TTC549 (cell line): ENCODE data around the gene NR3C2.

Experiments
- FAIRE-seq: peaks from 2 replicates; lab custom pipeline; 2012; peaks lifted over from hg19 to GRCh38; lab: Jason Lieb, UNC

NR3C2 gene

DNA sequence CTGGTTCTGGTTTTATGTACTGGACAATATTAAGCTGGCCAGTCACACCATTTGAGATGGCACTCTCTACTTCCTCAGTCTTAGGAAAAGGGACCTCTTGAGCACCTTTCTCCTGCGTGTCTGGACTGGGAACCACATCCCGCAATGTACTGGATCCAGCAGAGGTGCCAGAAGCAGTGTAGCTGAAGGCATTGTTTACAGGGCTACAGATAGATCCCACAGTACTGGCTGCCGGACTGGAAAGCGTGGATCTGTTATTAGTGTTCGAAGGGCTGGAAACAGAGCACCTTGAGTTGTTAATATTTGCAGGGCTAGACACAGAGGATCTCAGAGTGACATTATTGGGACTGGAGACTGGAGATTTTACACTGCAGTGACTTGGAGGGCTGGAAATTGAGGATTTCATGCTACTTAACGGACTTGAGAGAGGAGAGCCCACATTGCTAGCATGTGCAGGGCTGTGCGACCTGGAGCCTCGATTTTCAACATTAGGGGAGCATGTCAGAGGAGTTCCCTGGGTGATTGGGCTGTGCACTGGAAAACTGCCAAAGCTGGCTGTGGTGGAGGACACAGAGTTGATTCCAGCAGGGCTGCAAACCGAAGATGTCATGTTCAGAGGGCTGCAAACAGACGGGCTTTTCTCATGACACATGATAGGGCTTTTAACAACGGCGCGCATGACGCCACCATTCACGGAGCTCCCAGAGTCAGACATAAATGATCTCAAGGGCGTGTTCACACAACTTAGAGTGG is 6.4 kb downstream of the NR3C2 start:
- FAIRE-seq, result no peak

DNA sequence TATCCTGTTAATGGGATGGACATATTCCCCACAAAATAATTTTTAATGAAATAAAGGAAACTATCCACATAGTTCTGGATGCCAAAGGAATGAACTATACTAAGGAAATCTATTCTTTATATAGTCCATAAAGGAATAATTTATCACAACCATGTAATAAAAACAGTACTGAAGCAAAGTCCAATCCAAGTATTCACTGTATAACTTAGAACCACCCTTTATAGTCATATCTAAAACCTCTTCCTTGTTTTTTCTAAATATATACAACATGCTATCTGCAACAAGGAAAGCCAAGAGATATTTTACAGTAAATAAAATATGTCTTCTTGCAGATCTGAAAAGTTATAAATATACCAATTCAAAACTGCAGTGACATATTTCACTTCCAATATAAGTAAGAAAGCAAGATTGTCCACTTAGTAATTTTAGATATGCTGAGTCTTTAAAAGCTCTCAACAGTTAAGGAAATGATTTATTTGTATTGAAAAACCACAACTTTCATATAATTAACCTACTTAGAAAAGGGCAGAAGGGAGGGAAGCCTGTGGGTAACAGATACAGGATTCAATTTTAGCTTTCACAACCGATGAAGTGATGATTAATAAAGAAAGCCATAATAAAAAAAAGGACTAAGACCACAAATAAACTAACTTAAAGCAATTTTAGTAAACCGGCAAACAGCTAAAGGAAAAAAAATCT is 8.0 kb downstream of the NR3C2 start:
- FAIRE-seq, result no peak

DNA sequence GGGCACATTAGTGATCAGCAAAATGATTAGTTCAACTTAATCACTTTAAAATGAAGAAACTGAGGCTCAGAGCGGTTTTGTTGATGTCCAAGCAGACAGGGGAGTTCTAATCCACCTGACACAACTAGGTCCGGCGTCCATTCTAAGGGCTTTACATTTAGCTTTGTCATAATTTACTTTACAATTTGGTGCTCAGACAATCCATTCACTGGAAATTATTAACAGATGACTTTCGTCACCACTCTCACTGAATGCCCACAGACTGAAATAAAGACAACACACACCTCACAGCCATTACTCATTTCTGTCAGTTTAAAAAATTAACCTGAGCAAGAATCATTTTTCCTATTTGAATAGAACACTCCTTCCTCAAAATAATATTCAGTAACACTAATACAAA is 10.8 kb downstream of the NR3C2 start:
- no peak for FAIRE-seq

- no peak for FAIRE-seq
These were observed 11.4 kb downstream of the NR3C2 start for GRCh38 chr4:148430854-148431253.

DNA sequence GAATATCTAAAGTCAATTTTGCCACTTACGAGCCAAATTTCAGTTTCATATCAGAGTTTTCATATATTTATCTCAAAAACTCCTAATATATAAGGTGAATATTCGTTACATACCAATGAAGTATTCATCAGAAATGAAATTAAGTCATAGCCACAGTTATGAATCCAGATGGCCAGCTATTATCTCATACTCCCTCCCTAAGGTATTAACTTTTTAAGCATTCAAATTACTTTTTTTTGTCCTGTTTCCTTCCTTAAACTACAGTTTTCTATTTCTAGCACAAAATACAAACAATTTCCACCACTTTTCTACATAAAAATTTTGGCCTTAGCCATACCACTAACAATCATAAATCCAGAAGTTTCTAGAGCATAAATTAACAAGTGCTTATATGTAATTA is 13.0 kb downstream of the NR3C2 start:
- FAIRE-seq, result no peak

- no peak for FAIRE-seq
These were observed 15.6 kb downstream of the NR3C2 start for GRCh38 chr4:148426643-148427042.

- FAIRE-seq, result no peak
These were observed 16.7 kb downstream of the NR3C2 start for GRCh38 chr4:148425327-148426110.

- FAIRE-seq, result no peak
These were observed 21.8 kb downstream of the NR3C2 start for GRCh38 chr4:148420397-148420796.

DNA sequence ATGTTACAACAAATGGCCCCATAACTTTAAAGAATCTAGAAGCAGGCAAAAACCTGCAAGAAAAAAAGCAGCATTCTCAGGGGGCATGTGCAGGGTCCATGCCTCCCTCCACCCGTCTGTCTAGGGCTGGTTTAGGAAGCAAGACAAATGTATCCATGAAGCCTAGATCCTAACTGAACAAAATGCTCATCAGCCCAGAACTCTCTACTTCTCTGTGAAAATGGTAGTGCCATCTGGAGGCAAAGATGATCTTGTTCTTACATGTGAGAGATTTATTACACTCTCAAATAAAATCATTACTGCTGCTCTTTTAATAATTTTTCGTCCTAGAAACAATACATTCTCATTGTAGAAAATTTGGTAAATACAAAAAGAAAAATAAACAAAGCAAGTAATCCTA is 26.7 kb downstream of the NR3C2 start:
- no peak for FAIRE-seq

DNA sequence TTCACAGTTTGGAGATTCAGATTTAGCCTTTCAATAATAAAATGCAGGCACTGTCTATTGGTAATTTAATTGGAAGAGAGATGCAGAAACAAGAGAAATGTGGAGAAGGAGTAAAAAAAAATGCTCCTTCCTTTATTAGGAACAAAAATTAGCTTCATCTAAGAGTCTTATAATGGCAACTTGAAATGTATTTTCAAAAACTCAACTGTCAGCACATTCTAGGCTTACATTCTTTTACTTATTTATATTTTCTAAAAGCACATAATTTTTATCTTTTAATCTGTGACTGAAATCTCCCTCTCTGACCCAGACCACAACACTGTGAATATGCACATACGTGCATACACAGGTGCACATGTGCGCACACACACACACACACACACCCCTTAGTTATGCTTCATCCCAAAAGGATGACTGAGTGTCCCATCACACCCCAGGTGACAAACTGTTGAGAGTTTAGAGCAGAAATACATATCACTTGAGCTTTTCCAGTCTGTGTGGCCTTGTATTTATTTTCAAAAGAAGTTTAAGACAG is 29.7 kb downstream of the NR3C2 start:
- no peak for FAIRE-seq

- FAIRE-seq, result no peak
These were observed 36.9 kb downstream of the NR3C2 start for GRCh38 chr4:148405161-148405893.

DNA sequence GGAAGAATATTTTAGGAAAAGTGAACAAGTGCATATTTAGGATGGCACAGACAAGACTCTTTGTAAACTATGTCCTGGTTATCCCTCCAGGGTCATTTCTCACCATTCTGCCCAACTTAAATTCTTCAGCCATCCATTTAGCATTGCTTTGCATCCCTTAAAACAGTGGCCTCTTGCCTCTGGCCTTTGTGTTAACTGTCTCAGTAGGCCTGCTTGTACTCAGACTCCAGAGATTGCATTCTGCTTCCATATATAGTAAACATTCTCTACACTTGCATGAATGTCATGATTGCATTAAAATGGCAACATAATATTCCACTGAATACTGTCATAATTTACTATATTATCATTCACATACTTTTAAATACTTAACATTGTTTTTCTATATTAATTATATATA is 43.2 kb downstream of the NR3C2 start:
- no peak for FAIRE-seq

DNA sequence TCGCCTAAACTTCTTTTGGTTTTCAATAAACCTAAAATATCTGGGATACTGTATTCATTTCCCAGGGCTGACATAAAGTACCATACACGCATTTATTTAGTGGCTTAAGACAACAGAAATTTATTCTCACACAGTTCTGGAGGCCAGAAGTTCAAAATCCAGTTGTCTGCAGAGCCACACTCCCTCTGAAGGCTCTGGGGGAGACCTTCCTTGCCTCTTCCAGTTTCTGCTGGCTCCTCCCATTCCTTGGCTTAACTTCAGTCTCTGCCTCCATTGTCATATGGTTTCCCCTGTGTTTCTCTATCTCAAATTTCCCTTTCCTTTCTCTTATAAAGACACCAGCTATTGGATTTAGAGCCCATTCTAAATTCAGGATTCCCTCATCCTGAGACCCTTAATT is 44.4 kb downstream of the NR3C2 start:
- FAIRE-seq, result no peak

DNA sequence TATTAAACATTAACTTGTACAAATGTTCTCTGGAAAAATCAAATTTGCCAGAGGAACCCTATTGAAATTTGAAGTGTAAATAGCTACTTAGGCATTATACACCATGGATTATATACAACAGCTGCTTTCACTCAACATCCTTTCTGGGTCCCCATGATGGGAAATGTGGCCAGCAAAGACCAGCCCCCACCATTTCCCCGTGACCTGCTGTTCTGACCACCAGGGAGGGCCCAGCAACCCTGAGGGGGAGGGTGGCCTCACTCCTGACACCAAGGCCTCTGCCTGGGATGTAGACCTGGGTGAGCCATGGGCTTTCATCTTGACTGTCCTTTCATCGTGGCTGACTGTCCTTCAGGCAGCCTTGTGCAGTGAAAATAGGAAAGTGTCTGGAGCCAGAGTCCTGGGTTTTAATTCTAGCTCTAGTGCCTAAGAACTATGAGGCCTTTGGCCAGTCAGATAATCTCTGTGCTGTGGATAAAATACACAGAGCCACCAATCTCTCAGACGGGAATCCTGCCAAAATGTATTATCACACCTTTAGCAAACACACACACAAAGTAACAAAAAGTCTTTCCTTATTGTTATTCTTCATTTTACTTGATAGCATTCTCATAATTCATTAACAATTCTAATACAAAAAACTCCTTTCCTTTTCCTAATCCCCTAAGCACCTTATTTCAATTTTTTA is 45.1 kb downstream of the NR3C2 start:
- FAIRE-seq, result no peak

DNA sequence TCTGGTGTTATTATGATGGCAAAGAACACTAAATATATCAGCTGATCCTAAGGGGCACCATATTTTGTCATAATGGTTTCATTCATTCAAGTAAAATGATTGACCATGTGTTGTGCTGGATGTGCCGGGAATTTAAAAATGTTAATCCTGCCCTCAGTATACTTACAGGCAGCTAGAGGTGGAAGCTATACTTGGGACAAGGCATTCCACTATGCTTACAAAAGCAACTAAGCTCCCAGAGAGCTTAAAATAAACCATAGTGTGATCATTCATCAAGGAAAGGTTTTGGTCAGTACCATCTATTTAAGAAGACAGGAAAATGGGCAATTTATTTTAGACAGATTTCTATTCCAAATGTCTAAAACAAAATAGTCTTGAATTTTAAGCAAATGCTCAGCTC is 46.4 kb downstream of the NR3C2 start:
- FAIRE-seq, result no peak

- no peak for FAIRE-seq
These were observed 51.2 kb downstream of the NR3C2 start for GRCh38 chr4:148391056-148391455.

GRCh38 chr4:148390311-148390710 is 51.9 kb downstream of the NR3C2 start:
- FAIRE-seq, result no peak

GRCh38 chr4:148380291-148380690 is 61.9 kb downstream of the NR3C2 start:
- no peak for FAIRE-seq

- no peak for FAIRE-seq
These were observed 66.1 kb downstream of the NR3C2 start for GRCh38 chr4:148376151-148376550.

DNA sequence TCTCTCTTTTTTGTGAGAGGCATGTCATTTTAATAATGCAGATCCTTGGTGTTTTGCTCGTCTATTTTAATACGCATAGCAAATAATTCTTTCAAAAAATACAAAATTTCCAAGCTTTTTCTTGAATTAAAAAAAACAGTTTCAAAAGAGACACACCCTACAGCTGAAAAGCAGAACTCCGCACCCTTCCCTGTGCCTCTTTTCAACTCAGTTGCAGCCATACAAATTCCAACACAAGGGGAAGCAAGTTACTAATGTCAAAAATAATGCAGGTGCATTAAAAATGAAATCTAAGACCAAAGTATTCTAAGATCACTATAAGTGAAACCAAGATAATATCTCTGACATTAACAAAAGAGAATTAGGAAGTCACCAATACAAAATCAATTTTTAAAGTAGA is 66.6 kb downstream of the NR3C2 start:
- FAIRE-seq, result no peak

- no peak for FAIRE-seq
These were observed 69.1 kb downstream of the NR3C2 start for GRCh38 chr4:148373093-148373492.

DNA sequence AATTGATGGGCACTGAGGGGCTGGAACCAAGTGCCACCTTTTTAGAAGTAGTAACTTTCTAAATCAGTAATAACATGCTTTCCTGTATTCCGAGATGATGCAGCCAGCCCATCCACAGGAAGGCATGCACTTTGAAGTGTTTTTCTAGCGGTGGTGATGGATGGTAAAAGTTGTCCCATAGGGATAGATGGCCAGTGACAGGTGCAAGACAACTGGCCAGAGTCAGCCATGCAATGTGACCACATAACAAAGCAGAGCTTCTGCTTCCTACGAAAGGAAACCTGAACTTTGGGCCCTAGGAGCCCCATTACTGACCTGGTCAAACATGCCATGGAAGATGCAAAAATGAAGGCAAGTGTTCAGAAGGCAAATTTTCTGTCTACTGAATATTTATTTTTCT is 72.3 kb downstream of the NR3C2 start:
- no peak for FAIRE-seq
